GM12873 (cell line): ENCODE data around the gene FXYD2.

Source experiments
- TF ChIP-seq, protein P1 (sequence below): IDR thresholded peaks from 2 replicates; pipeline ENCODE4 v1.5.1; 2012; ENCODE audit warnings: low read depth, mild to moderate bottlenecking, moderate library complexity, low read length, control low read depth; ENCODE audit not compliant: insufficient read depth; ENCODE audit errors: missing control alignments

The FXYD2 gene

GRCh38 chr11:117780456-117780855 lies 44.1 kb downstream of the FXYD2 start:
- TF ChIP-seq, protein P1, sequence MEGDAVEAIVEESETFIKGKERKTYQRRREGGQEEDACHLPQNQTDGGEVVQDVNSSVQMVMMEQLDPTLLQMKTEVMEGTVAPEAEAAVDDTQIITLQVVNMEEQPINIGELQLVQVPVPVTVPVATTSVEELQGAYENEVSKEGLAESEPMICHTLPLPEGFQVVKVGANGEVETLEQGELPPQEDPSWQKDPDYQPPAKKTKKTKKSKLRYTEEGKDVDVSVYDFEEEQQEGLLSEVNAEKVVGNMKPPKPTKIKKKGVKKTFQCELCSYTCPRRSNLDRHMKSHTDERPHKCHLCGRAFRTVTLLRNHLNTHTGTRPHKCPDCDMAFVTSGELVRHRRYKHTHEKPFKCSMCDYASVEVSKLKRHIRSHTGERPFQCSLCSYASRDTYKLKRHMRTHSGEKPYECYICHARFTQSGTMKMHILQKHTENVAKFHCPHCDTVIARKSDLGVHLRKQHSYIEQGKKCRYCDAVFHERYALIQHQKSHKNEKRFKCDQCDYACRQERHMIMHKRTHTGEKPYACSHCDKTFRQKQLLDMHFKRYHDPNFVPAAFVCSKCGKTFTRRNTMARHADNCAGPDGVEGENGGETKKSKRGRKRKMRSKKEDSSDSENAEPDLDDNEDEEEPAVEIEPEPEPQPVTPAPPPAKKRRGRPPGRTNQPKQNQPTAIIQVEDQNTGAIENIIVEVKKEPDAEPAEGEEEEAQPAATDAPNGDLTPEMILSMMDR: no peak

GRCh38 chr11:117774553-117774952 lies 50.0 kb downstream of the FXYD2 start:
- TF ChIP-seq, protein P1: no peak

DNA sequence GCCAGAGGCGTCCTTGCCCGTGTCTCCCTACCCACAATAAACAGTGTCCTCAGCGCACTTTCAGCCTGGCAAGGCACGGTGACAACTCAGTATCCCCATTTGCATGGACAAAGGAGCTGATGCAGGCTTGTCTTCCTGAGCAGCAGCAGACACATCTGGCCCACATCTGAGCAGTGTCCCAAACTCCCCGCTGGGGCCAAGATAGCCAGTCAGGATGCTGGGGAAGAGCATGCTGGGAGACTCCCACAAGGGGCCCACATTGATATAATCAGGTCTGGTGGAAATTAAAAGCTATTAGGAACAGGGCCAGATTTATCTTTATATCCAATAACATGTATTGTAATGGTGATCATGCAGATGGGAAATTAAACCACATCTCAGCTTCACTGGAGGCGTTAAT lies 52.2 kb downstream of the FXYD2 start:
- TF ChIP-seq, protein P1: no peak

DNA sequence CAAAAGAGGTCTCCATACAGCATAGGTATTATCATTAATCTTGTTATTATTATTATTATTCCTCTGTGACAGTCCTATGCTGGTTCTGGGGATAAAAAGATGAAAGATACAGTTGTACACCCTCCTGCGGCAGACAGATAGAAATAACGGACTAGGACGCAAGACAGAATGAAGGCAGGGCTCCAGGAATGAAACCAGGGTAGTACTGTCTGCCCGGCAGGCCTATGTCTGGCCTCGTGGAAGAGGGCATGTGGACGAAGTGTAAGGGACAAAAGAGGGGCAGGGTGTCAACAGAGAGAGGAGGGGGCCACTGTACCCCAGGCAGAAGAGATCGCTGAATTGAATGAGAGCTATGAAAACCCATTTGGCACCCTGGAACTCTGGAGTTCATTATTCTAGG lies 52.7 kb downstream of the FXYD2 start:
- TF ChIP-seq, protein P1: no peak

GRCh38 chr11:117771197-117771596 lies 53.3 kb downstream of the FXYD2 start:
- TF ChIP-seq, protein P1: no peak

DNA sequence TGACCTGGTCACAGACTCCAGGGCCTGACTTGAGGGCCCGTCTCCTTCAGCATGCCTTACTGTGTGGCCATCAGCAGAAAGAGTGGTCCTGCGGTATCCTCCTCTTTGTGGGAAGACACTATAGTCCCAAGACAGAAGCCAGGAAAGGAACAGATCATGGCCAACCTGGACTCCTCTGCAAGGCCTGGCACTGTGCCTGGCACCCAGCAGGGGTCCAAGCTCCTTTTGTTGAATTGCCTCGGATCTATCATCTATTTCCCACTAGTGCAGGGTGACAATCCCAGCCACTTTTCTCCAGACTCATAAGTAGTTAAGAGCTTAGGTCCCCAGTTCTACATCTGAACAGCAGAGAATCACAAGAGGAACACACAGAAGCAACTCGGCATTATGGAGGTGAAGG lies 54.5 kb downstream of the FXYD2 start:
- TF ChIP-seq, protein P1: no peak
